A204.1 (cell line): ENCODE results near the gene CDYL.
"Not testable (repeated sequence)": the region's sequence is repeated elsewhere in the genome, so short reads cannot be mapped to it uniquely, and the experiment has no call there.

ENCODE experiments used
- FAIRE-seq: peaks from 2 replicates; lab custom pipeline; 2012; peaks lifted over from hg19 to GRCh38; lab: Jason Lieb, UNC

The CDYL gene

GRCh38 chr6:4967301-4968030 is 191.3 kb downstream of the CDYL start:
- no peak for FAIRE-seq

- no peak for FAIRE-seq
Observed at GRCh38 chr6:4969609-4970285, 193.5 kb downstream of the CDYL start.

- FAIRE-seq, result no peak
Observed at GRCh38 chr6:4970739-4971395, 194.7 kb downstream of the CDYL start.

GRCh38 chr6:4971851-4972250 is 195.6 kb downstream of the CDYL start:
- FAIRE-seq, result no peak

- FAIRE-seq, result no peak
Observed at GRCh38 chr6:4972438-4972837, 196.2 kb downstream of the CDYL start.

DNA sequence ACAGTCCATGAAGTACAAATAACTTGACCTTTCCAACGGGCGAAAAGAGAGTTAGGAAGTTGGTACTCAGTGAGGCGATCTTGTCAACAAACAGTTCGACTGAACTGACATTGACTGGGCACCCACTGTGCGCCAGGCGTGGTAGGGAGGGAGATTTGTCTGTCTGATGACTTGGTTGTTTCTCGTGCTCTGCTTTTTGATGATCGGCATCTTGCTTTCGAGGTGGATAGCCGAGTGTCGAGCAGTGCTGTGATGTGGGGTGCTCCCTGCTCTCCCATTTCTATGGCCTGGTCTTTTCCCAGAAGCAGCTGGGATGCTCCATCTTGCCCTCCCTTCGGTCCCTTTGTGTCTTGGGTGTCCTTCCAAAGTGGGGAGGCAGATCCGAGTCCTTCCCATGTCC is 197.2 kb downstream of the CDYL start:
- no peak for FAIRE-seq

- FAIRE-seq, result no peak
Observed at GRCh38 chr6:4973982-4974745, 198.0 kb downstream of the CDYL start.

DNA sequence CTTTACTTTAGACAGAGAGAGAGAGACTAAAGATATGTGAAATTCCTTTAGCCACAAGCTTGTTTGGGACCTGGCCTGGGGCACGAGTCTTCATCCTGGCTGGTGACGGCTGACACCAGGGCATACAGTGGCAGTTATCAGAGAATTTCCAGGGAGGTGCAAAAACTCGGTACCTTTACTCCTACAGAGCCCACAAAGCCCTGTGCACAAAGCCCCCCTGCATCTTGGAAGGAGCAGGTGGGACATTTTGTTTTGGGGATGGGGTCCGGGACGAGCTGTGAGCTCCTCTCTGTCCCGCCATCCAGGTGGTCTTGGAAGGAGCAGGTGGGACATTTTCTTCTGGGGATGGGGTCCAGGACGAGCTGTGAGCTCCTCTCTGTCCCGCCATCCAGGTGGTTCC is 198.8 kb downstream of the CDYL start:
- FAIRE-seq, result no peak

GRCh38 chr6:4975506-4975905 is 199.3 kb downstream of the CDYL start:
- FAIRE-seq, result no peak

DNA sequence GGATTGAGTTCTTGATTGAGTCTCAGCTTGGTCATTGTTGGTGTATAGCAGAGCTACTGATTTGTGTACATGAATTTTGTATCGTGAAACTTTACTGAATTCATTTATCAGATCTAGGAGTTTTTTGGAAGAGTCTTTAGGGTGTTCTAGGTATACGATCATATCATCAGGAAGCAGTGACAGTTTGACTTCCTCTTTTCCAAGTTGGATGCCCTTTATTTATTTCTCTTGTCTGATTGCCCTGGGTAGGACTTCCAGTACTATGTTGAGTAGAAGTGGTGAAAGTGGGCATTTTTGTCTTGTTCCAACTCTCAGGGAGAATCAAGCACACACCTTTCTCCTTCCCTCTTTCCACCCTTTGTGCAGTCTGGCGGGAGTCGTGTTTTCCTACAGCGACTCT is 201.3 kb downstream of the CDYL start:
- no peak for FAIRE-seq

- FAIRE-seq, result no peak
Observed at GRCh38 chr6:4979426-4979825, 203.2 kb downstream of the CDYL start.

- FAIRE-seq, result no peak
Observed at GRCh38 chr6:4981761-4982160, 205.6 kb downstream of the CDYL start.

- no peak for FAIRE-seq
Observed at GRCh38 chr6:4983322-4983721, 207.1 kb downstream of the CDYL start.

GRCh38 chr6:4986999-4987398 is 210.8 kb downstream of the CDYL start:
- no peak for FAIRE-seq

DNA sequence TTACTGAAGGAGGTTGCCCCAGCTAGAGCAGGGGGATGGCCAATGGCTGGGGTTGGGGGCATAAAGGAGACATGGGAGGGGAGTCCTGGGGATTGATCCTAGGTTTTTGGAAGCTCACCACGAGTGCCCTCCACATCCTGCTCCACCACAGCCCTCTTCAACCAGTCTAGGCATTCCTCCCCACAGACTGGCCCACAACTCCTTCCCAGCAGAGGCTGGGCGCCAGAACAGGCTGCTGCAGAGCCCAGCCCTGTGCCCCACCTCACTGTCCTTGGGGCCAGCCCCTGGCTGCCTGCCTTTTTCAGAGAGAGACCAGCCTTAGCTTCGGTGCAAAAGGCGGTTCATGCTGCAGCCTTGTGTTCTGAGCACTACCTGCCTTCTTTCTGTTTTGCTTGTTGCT is 211.2 kb downstream of the CDYL start:
- no peak for FAIRE-seq

- FAIRE-seq, result no peak
Observed at GRCh38 chr6:4994741-4995140, 218.5 kb downstream of the CDYL start.

- FAIRE-seq, result no peak
Observed at GRCh38 chr6:4997862-4998261, 221.7 kb downstream of the CDYL start.

DNA sequence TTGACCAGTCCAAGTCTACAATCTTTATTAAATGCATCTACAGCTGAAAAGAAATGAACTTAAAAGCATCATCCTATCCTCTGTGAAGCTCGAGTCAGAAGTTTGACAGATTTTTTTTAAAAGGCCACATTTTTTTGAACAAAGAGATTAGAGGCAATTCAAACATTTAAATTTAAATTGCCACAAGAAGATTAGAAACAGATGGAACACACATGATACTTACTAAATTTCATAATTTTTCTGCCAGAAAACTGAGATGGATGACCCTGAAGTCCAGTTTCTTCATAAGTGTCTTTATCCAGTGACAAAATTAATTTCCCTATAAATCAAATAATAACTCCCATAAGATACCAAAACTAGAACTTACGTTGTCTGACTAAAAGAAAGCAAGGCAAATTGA is 223.4 kb downstream of the CDYL start:
- no peak for FAIRE-seq

GRCh38 chr6:5003604-5004372 is 227.6 kb downstream of the CDYL start, which contains the start of gene RPP40:
TSS of gene RPP40 (minus strand) at chr6:5004037. CDS start at chr6:5004002, 35 bp downstream.
- FAIRE-seq, result no peak

DNA sequence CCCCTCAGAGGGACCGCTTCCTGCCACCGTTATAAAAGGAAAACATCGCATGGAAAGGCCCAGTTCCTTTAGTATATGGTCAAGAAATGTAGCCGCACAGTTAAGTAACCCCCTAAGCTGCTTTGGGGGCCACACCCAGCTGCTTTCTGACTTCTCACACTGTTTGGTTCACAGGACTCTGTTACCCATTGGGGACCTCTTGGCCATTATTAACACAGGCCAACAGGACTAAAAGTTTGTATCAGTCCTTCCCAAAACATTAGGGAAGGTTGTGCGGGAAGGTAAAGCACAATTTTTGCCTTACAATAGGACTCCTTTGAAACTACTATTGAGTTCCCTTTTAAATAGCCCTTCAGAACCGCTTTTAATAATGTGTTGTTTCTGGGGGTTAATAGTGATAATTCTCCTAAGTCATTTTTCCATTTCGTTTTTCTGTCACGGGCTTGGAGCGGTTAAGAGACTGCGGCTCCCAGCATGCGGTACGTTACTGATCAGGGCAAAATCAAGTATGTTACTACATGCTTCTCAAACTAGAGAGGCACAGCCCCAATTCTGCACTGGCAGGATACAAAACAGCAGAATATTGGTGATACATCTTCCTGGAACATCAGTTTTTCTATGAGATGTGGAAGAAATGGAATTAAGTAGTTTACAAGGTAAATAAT is 228.3 kb downstream of the CDYL start:
- no peak for FAIRE-seq

DNA sequence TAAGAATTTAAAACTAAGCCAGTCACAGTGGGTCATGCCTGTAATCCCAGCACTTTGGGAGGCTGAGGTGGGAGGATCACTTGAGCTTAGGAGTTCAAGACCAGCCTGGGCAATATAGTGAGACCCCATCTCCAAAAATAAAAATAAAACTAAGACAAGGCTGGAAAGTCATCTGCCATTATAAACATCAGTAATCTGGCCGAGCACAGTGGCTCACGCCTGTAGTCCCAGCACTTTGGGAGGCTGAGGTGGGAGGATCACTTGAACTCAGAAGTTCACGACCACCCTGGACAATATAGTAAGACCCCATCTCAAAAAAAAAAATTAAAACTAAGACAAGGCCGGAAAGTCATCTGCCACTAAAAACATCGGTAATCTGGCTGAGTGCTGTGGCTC is 228.8 kb downstream of the CDYL start:
- not testable (repeated sequence) for FAIRE-seq
